Endothelial cell of umbilical vein (primary cell): ENCODE results near the gene GPS1. TPM values are rescaled to one million over a fixed set of nuclear protein-coding genes. Genes with fewer than 3 reads are reported as not detected.

Experiments
- BruUV-seq: library from RNA; stranded (reverse); fragments of 400-500 nt; replicated peaks from 2 replicates; lab custom pipeline; 2021; lab: Mats Ljungman, UMichigan
- CTCF ChIA-PET: fragments of 300-600, 350-600 bp; sonication (Branson Sonifier 250); formaldehyde crosslinking; loops from one replicate; lab custom pipeline; 2021; ENCODE audit warnings: antibody characterized with exemption, inconsistent platforms; lab: Charles Lee
- POLR2A ChIA-PET: fragments of 300-600, 350-600 bp; sonication (Branson Sonifier 250); formaldehyde crosslinking; loops from one replicate; lab custom pipeline; 2021; ENCODE audit warnings: antibody characterized with exemption, inconsistent platforms; lab: Charles Lee
- DNase-seq: peaks from one replicate; pipeline ENCODE4 v3.0.0-alpha.2; 2011; ENCODE audit warnings: low read depth, low spot score
- FAIRE-seq: peaks from 2 replicates; lab custom pipeline; 2011; peaks lifted over from hg19 to GRCh38; lab: Jason Lieb, UNC
- H2AFZ ChIP-seq: 2 replicates; pipeline ENCODE4 v1.6.0; 2012; ENCODE audit warnings: low read depth, low read length, control low read depth, inconsistent platforms
- H3K27ac ChIP-seq: 2 replicates; pipeline ENCODE4 v1.5.1; 2011; ENCODE audit warnings: low read depth, mild to moderate bottlenecking, control low read depth, low read length, moderate library complexity; ENCODE audit not compliant: insufficient read depth
- H3K27me3 ChIP-seq, 2 experiments: 2 replicates each; pipeline versions ENCODE4 v1.6.0 to v1.6.1; 2011; ENCODE audit warnings: low read length in 2 of 2, mixed read lengths in 1 of 2; ENCODE audit not compliant: control insufficient read depth in 2 of 2, insufficient read depth in 2 of 2
- H3K36me3 ChIP-seq, 2 experiments: 2 replicates in 1 of 2; 3 replicates in 1 of 2; pipeline ENCODE4 v1.5.1; 2011; ENCODE audit warnings: low read length in 2 of 2, mild to moderate bottlenecking in 1 of 2, moderate library complexity in 1 of 2; ENCODE audit not compliant: control insufficient read depth in 2 of 2, insufficient read depth in 2 of 2; ENCODE audit errors: extremely low read depth in 1 of 2
- H3K4me1 ChIP-seq: 3 replicates; pipeline ENCODE4 v1.5.1; 2011; ENCODE audit warnings: mild to moderate bottlenecking, low read length; ENCODE audit not compliant: control insufficient read depth, insufficient read depth; ENCODE audit errors: extremely low read depth
- H3K4me2 ChIP-seq: 2 replicates; pipeline ENCODE4 v1.6.1; 2011; ENCODE audit warnings: low read length, control low read depth, mixed read lengths; ENCODE audit not compliant: insufficient read depth
- H3K4me3 ChIP-seq, 3 experiments: fragments of 200-600 bp in 1 of 3; sonication (generic), shearing (Covaris generic) in 1 of 3; replicated peaks in 1 of 3; 2 replicates each; pipeline ENCODE4 v1.5.1; 2011 to 2016; ENCODE audit warnings: control low read depth in 3 of 3, low read length in 3 of 3, mild to moderate bottlenecking in 2 of 3, inconsistent platforms in 1 of 3, low read depth in 1 of 3, moderate library complexity in 1 of 3; ENCODE audit not compliant: insufficient read depth in 1 of 3
- H3K79me2 ChIP-seq: 2 replicates; pipeline ENCODE4 v1.6.0; 2012; ENCODE audit warnings: low read length, inconsistent platforms; ENCODE audit not compliant: control insufficient read depth, insufficient read depth
- H3K9ac ChIP-seq: replicated peaks from 2 replicates; pipeline ENCODE3; 2011; ENCODE audit warnings: low read length, control low read depth; ENCODE audit not compliant: insufficient read depth; ENCODE audit errors: extremely low read depth
- H3K9me1 ChIP-seq: replicated peaks from 3 replicates; pipeline ENCODE4 v1.6.0; 2011; ENCODE audit warnings: mild to moderate bottlenecking, low read length; ENCODE audit not compliant: control insufficient read depth, insufficient read depth; ENCODE audit errors: extremely low read depth
- H3K9me3 ChIP-seq: replicated peaks from 2 replicates; pipeline ENCODE4 v1.5.1; 2012; ENCODE audit warnings: low read length, inconsistent platforms; ENCODE audit not compliant: control insufficient read depth, insufficient read depth
- H4K20me1 ChIP-seq: replicated peaks from 2 replicates; pipeline ENCODE3; 2011; ENCODE audit warnings: mild to moderate bottlenecking, low read length; ENCODE audit not compliant: control insufficient read depth, insufficient read depth; ENCODE audit errors: extremely low read depth
- CTCF ChIP-seq, 2 donors: IDR thresholded peaks; 1 replicate in 1 of 2; 2 replicates in 1 of 2; pipeline ENCODE4 v1.5.1; 2011; ENCODE audit warnings: low read length in 2 of 2, mild to moderate bottlenecking in 2 of 2, moderate library complexity in 2 of 2, control low read depth in 1 of 2, inconsistent platforms in 1 of 2, low read depth in 1 of 2; ENCODE audit not compliant: insufficient read depth in 1 of 2; ENCODE audit errors: extremely low read depth in 1 of 2
- EZH2 ChIP-seq: IDR thresholded peaks from 2 replicates; pipeline ENCODE4 v1.6.1; 2012; ENCODE audit warnings: borderline replicate concordance, low read depth, mild to moderate bottlenecking, moderate library complexity, low read length, inconsistent platforms; ENCODE audit not compliant: severe bottlenecking
- FOS ChIP-seq: IDR thresholded peaks from 2 replicates; pipeline ENCODE4 v1.6.1; 2011; ENCODE audit warnings: mild to moderate bottlenecking, low read length, moderate library complexity, borderline replicate concordance; ENCODE audit not compliant: insufficient read depth
- GATA2 ChIP-seq: IDR thresholded peaks from 2 replicates; pipeline ENCODE4 v1.7.0; 2011; ENCODE audit warnings: low read depth, mild to moderate bottlenecking, moderate library complexity, mixed read lengths, low read length; ENCODE audit not compliant: insufficient read length, insufficient read depth
- JUN ChIP-seq: IDR thresholded peaks from 2 replicates; pipeline ENCODE4 v1.6.1; 2011; ENCODE audit warnings: borderline replicate concordance, low read depth; ENCODE audit not compliant: insufficient read length, insufficient read depth
- MAX ChIP-seq: IDR thresholded peaks from 2 replicates; pipeline ENCODE4 v1.6.1; 2011; ENCODE audit not compliant: insufficient read depth, insufficient read length
- MYC ChIP-seq: IDR thresholded peaks from one replicate; pipeline ENCODE4 v1.6.1; 2011; ENCODE audit warnings: mild to moderate bottlenecking, low read depth, low read length
- POLR2A ChIP-seq: IDR thresholded peaks from 2 replicates; pipeline ENCODE4 v1.6.1; 2012; ENCODE audit warnings: low read depth, mild to moderate bottlenecking, control low read depth, low read length
- POLR2AphosphoS5 ChIP-seq: IDR thresholded peaks from 2 replicates; pipeline ENCODE4 v1.6.1; 2012; ENCODE audit warnings: low read depth, mild to moderate bottlenecking, control low read depth, low read length, moderate library complexity; ENCODE audit not compliant: insufficient read depth
- dilution Hi-C: fragments of 300-500 bp; cut with MboI; formaldehyde crosslinking; loops from one replicate; pipeline ENCODE4 v1.15.0; 2019; ENCODE audit warnings: low sequenced_read_pairs; ENCODE audit not compliant: extremely low pct_ligation_motif_present
- intact Hi-C: fragments of 100-400 bp; cut with micrococcal nuclease; formaldehyde crosslinking; loops from one replicate; pipeline ENCODE4 v1.10.0; 2022
- polyA plus RNA-seq, 4 experiments: library from polyadenylated mRNA; depleted of rRNA in 3 of 4; stranded (reverse) in 3 of 4; unstranded in 1 of 4; fragments of >200 nt; gene quantifications; 2 replicates each; pipeline versions ENCODE4 v1.2.1 to v1.2.3, GENCODE V29; 2011 to 2012; ENCODE audit warnings: missing spikeins in 1 of 4
- total RNA-seq: library from RNA; stranded (reverse); gene quantifications from 2 replicates; pipeline ENCODE4 v1.2.3, GENCODE V29; 2021

The GPS1 gene
- total and polyA plus RNA-seq, 2 donors (not counting 3 experiments of a cell fraction or from before 2014, with no cell fraction given): 116 to 178 TPM

GRCh38 chr17:82022310-82022980, 29.3 kb upstream of the GPS1 start, which contains the start of gene CENPX:
TSS of gene CENPX (minus strand) at chr17:82022878. CDS start at chr17:82022861, 17 bp downstream.
- no peaks in the 10 kb centered on the region for H3K36me3 ChIP-seq

More at GRCh38 chr17:82022310-82022980, 29.3 kb upstream of the GPS1 start, which contains the start of gene CENPX:
- peak within 1 kb of the TSS; percentile 78 for H2AFZ ChIP-seq
- peak within 1 kb of the TSS; percentile 21 for H3K27ac ChIP-seq
- FAIRE-seq: no peak
- peak within 1 kb of the TSS; percentile 70 for H3K4me2 ChIP-seq
- H3K27me3 ChIP-seq: no peaks in the 10 kb centered on the region
- CTCF ChIA-PET: interaction anchor here (1.0 to 9.1 kb wide), 11 partner anchors 8 to 214 kb away, joined by 3 to 345 read pairs (median 6); partner anchors contain the start of genes ARHGDIA, DCXR, NOTUM and RAC3
- TF ChIP-seq POLR2AphosphoS5 (peak; percentile 59), CTCF (IDR thresholded peaks at IDR 0.05; ENCODE audit: extremely low read depth in 1 of 2, insufficient read depth in 1 of 2, low read depth in 1 of 2, low read length in 2 of 2) (no peak), JUN (no peak), MYC (no peak), GATA2 (no peak), MAX (no peak), FOS (no peak), POLR2A (peak; percentile 66), EZH2 (no peak)
- peaks cover 5% of the 10 kb centered on the region for H3K79me2 ChIP-seq
- intact Hi-C loops (loop anchor here (1.0 to 10.0 kb wide), 6 partner anchors 45 to 192 kb away; partner anchors contain the start of genes ASPSCR1, CCDC57, FASN and MAFG), dilution Hi-C loops (no loop called here)
- TSS peak; percentile 14 for BruUV-seq
- H3K4me3 ChIP-seq: peak within 1 kb of the TSS; percentile 50 to 70 (median 60)
- DNase-seq: no peak
- no peaks in the 10 kb centered on the region for H3K9me3 ChIP-seq
- no peaks in the 10 kb centered on the region for H4K20me1 ChIP-seq
- H3K4me1 ChIP-seq: peaks cover 12% of the 10 kb centered on the region
- no peaks in the 10 kb centered on the region for H3K9me1 ChIP-seq
- H3K9ac ChIP-seq: peak within 1 kb of the TSS; percentile 61
- POLR2A ChIA-PET: interaction anchor here (0.7 kb wide), 1 partner anchor 207 kb away, joined by 7 read pairs; no protein-coding TSS in a partner anchor
